Epidermal melanocyte (primary cell): Measurements from ENCODE around the gene RRP15.

Experiments
- DNase-seq: peaks from one replicate; pipeline ENCODE4 v3.0.0; 2011; ENCODE audit warnings: low spot score; ENCODE audit not compliant: insufficient read length

The RRP15 gene

GRCh38 chr1:218339267-218339831 is 54.3 kb downstream of the RRP15 start:
- DNase-seq: no peak

GRCh38 chr1:218341325-218341724 is 56.2 kb downstream of the RRP15 start:
- no peak for DNase-seq

- DNase-seq: no peak
Measured at GRCh38 chr1:218342091-218342490, 57.0 kb downstream of the RRP15 start.

GRCh38 chr1:218344814-218345672 is 60.0 kb downstream of the RRP15 start, which contains the start of gene TGFB2:
Gene TGFB2, plus strand, starts transcription at chr1:218345336. Its CDS starts 1,366 bp downstream, at chr1:218346702.
- DNase-seq: no peak

GRCh38 chr1:218345673-218346390 is 60.7 kb downstream of the RRP15 start:
- DNase-seq: no peak

DNA sequence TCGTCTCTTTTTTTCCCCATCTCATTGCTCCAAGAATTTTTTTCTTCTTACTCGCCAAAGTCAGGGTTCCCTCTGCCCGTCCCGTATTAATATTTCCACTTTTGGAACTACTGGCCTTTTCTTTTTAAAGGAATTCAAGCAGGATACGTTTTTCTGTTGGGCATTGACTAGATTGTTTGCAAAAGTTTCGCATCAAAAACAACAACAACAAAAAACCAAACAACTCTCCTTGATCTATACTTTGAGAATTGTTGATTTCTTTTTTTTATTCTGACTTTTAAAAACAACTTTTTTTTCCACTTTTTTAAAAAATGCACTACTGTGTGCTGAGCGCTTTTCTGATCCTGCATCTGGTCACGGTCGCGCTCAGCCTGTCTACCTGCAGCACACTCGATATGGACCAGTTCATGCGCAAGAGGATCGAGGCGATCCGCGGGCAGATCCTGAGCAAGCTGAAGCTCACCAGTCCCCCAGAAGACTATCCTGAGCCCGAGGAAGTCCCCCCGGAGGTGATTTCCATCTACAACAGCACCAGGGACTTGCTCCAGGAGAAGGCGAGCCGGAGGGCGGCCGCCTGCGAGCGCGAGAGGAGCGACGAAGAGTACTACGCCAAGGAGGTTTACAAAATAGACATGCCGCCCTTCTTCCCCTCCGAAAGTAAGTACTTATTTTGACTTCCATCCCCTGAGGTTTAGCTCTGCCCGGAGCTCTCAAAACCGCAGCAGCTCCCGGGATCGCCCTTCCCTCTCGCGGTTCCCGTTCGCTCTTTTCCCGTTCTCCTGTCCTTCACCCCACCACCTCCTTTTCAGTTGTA is 61.5 kb downstream of the RRP15 start:
- no peak for DNase-seq

GRCh38 chr1:218347336-218347722 is 62.2 kb downstream of the RRP15 start:
- DNase-seq: no peak

DNA sequence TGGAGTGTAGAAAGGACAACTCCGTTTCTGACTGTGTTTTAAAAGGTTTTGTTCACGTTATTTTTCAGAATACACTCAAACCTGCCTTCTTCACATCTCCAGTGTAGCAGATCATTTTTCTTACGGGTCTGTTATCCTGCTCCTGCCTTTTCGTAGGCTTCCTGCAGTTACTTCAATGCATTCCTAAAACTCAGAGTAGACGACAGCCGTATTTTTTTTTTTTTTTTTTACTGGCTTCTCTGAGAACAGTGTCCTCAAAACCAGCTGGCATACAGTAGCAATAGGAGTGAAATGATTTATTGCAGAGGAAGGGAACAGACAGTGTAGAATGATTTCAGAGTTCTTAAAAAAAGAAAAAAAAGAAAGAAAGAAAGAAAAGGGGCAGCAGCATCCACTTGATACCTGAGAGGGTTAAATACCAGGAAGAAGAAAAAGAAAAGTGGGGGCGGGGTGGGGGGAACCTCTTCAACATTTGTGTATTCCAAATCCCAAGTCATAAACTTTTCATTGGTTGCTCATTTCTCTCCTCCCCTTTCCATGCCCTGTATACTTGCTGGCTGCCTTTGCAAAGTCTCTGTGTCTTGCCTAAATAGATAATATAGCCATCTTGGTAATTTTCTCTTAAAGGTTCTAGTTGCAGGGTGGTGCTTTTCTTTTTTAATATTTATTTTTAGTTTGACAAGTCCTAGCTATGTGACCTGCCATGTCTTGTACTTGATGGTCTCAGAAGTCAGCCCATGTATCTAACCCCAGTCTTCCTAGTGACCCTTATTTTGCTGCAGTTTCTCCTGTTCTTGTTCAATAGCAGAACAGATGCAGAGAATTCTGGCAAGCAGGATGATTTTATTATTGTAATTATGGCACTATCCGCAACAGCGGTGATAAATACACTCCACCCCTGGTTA is 62.9 kb downstream of the RRP15 start:
- no peak for DNase-seq

DNA sequence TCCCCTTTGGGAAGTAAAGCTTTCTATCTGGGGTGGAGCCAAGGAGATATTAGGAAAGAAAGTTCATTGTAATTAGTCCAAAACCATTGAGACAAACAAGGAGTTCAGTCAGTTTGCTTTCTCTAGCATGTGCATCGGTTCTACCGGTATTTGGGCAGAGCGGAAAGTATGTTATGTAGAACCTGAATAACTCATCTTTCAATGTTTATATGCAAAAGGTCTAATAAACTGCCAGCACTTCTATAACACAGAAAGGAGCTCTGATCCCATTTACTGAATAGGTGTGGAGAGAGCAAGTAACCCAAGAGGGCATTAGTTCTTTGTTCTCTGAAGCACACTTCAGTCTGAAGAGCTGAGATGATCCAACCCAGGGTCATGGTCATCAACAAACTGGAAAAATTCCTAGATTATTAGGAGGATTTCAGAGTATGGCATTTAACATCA is 63.6 kb downstream of the RRP15 start:
- DNase-seq: no peak

- no peak for DNase-seq
Measured at GRCh38 chr1:218349348-218350034, 64.4 kb downstream of the RRP15 start.

GRCh38 chr1:218350035-218350525 is 65.0 kb downstream of the RRP15 start:
- no peak for DNase-seq

GRCh38 chr1:218350801-218351266 is 65.7 kb downstream of the RRP15 start:
- no peak for DNase-seq

DNA sequence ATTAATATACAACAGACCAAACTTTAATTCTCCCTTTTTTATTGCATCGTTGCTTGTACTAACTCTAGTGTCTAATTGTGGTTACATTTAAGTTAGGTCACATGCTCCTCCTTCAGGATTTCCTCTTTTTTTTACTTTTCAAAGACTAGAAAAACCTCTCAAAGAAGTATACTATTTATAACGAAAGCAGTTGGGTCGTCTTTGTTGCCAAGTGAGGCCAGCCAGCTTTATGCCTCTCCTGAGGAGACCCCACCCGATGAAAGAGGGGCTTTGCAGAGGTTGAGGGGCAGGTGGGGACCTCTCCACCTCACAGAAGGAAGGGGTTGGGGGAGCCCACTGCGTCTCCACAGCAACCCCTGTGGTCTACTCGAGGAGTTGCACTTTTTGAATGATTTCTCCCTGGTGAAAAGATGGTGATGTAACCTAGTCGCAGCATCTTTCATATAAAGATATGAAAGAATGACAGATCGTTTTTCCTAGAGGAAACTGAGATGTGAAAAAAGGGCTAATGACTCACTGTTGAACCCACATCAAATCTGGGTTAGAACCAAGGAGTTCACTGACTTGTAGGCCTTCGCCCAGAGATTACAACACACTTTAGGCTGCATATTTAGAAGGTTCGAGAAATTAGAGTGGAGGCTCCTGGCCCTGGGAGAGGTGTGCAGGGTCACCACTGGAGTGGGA is 66.4 kb downstream of the RRP15 start:
- no peak for DNase-seq

DNA sequence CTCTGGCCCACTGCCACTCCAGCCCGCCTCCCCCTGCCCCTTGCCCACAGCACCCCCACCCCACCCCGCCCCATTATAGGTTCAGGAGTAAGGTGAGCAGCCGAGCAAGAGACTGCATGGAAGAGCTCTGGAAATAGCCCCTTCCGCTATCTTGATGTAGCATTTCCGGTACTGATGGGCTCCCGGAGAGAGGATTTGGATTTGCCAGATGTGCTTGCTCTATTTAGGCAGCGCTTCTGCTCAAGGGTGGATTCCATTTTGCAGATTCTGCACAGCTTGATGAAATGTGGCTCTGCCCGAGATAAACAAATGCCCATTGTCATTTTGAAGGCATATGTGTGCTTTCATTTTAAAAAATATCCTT is 67.0 kb downstream of the RRP15 start:
- DNase-seq: no peak

DNA sequence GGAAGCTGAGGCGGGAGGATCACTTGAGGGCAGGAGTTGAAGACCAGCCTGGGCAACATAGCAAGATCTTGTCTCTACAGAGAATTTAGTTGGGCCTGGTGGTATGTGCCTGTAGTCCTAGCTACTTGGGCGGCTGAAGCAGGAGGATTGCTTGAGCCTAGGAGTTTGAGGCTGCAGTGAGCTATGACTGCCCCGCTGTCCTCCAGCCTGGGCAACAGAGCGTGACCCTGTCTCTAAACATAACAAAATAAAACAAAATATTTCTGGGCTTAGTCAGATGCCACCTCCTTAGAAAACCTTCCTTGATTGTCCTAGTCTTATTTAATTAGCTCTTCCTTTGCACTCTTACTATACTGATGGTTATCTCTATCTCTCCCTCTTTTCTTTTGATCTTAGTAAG is 68.6 kb downstream of the RRP15 start:
- DNase-seq: no peak

DNA sequence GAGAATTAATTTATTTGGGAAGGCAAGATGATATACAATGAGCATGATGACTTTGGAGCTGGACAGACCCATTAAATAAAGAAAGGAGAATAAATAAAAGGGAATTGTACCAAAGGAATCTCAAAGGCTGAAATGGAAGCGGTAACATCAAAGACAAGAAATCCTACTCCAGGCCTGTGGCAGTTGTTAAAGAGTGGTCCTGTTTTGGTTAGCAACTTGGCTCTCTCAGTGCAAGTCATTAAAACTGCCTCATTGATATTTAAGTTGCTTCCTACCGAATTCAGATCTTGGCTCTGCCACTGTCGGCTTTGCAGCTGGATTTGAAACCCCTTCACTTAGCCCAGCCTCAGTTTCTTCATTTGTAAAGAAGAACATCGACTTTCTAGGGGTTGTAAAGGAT is 70.2 kb downstream of the RRP15 start:
- no peak for DNase-seq

DNA sequence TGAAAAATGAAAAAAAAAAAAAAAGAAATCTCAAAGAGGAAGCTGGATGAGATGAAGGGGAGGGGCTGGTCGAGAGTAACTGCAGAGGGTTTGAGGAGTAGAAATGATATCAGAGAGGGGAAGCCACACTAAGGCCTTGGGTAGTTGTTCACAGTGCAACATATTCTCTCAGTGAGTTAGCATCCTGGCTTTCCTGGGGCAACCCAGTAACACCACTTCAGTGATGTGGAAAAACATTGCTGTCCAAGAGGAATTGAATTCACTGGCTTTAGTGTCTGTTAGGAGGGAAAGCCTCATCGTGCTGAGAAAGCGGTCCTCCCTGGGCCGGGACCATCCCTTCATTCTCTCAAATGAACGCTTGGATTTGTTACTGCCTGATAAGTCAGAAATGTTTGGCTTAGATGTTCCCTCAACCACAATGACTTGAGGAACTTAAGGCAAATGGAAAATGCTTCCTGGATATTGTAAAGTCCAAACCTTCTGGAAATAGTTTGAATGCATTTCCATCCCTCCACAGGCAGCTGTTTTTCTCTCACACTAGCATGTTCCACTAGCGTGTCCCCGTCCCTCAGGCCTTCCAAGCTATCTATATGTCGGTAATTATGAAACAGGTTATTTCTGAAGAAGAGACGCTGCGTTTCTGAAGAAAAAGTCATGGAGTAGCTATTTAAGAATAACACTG is 72.3 kb downstream of the RRP15 start:
- DNase-seq: no peak

DNA sequence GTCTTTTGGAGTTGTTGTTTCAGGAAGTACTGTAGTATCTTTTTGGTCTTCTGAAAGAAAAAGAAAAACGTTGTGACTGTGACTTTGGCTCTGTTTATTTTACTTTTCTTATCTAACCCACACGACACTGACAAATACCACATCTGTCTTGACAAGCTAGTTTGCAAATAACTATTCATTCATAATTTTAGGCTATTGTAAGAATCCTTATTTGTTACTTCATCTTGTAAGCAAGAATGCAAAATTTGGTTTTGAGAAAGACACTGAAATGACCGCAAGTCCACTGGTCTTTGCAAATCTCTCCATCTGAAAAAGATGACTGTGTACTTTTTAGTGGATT is 72.8 kb downstream of the RRP15 start:
- no peak for DNase-seq
